Measurements from ENCODE around the gene RNF34.
"Not testable (repeated sequence)": the region's sequence is repeated elsewhere in the genome, so short reads cannot be mapped to it uniquely, and the experiment has no call there.

The RNF34 gene, protein sequence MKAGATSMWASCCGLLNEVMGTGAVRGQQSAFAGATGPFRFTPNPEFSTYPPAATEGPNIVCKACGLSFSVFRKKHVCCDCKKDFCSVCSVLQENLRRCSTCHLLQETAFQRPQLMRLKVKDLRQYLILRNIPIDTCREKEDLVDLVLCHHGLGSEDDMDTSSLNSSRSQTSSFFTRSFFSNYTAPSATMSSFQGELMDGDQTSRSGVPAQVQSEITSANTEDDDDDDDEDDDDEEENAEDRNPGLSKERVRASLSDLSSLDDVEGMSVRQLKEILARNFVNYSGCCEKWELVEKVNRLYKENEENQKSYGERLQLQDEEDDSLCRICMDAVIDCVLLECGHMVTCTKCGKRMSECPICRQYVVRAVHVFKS

DNA sequence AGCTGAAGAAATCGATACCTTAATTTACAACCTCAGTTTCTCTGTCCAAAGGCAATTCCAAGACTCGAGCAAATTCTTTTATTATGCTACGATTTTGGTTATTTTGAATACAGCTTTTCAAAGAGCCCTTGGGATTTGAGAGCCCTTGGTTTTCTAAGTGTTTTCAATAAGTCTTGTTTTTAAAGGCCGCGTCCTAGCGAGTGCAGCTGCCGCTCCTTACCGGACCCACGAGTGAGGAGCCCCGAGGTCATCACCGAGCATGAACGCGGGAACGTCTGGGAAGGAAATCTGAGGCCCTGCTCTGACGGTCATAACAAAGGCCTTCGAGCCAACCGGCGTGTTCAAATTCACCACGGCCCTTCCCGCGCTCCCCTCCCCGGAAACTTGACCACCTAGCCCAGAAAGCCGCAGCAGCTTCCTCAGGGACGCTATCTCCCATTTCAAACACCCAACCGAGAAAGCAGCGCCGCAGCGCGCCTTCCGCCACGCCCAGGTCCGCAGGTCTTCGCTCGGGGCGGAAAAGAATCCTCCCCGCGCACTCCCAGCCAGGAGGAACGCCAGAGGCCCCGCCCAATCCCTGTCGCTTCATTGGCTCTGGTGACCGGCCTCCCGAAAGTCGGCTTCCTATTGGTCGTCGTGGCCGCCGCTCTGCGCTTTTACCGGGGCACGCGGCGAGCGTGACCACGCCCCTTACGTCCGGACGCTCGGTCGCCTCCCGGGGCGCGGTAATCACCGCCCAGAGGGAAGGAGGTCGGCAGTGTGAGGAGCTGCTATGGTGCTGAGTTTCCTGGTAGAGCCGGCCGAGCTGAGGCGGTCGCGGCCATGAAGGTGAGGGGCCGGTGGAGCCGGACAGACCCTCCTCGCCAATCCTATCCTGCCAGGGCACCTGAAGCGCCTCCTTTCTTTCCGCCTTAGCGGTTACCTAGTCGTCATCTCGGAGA, at the start of gene RNF34:
TSS of gene RNF34 (plus strand) at position 728 of the 941 bp plus-strand sequence. CDS start at position 823, 95 bp downstream.
- peak; percentile 98 for DNase-seq (ENCODE audit: low read depth in 2 of 2)

DNA sequence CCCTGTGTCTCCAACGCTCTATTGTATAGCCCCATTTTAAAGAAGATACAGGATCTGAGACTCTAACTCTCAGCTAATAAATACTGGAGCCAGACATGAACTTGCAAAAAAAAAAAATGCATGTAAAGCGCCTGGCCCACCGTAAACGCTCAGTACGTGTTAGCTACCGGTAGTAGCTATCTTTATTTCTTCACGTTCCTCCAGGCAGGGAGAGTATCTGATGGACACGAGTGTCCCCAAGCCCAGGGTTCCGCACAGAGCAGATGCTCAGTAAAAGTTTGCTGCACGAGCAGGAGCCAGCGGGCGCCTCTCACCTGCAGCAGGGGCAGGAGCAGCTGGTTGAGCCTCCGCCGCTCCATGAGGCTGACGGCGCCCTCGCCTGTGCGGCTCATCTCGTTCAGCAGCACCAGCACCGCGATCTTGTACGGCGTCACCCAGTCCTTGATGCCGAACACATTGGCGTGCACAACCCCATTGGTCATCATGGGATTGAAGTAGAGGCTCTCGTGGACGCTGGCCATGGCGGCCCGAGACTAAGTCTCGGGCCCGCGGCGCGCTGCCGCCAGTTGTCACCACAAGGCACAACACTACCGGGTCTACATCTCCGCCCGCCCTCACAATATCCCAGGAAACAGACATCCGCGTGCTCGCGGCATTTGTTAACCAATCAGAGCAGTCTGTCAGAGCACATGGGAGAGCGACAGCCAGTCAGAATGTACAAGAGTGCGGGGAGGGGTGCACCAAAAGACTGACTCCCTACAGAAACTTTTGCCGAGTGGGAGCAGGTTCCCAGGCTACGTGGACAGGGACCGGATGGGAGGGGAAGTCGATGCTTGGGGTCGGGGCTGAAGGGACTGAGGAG, 47.9 kb upstream of the RNF34 start, which contains the start of gene ANAPC5:
TSS of gene ANAPC5 (minus strand) at position 592 of the 862 bp plus-strand sequence. CDS start at position 521, 71 bp downstream.
- DNase-seq (ENCODE audit: low read depth in 2 of 2): peak; percentile 84 to 89

DNA sequence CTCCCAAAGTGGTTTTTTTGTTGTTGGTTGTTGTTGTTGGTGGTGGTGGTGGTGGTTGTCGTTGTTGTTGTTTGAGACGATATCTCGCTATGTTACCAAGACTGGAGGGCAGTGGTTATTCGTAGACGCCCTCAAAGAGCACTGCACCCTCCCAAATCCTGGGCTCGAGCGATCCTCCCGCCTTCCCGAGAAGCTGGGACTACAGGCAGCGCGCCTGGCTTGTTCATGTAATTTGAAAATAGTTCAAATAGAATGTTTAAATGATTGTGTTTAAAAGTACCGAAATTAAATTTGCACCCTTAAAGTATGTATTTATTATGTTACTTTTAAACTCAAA, 47.3 kb upstream of the RNF34 start:
- DNase-seq (ENCODE audit: low read depth in 2 of 2): no peak

DNA sequence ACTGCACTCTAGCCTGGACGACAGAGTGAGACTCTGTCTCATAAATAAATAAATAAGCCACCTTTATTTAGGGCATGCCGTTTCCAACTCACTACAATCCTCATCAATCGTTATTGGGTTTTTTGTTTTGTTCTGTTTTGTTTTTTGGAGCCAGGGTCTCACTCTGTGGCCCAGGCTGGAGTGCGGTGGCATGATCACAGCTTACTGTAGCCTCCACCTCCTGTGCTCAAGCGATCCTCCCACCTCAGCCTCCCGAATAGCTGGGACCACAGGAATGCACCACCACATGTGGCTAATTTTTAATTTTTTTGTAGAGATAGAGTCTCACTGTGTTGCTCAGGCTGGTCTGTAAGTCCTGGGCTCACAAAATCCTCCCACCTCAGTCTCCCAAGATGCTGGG, 44.1 kb upstream of the RNF34 start:
- DNase-seq (ENCODE audit: low read depth in 2 of 2): no peak

DNA sequence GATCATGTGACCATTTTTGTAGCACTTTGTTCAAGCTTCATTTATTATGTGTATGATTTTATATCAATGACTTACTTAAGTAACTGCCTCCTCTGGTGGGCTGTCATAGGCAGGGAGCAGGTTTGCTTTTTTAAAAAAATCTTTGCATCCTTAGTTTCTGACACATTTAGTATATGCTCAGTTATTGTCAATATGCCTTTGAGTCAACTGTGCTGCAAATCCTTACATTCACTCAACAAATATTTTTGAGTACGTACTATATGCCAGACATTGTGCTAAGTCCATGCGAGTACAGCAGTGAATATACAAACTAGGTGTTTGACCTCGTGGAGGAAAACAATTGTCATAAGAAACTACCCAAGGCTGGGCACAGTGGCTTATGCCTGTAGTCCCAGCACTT, 43.3 kb upstream of the RNF34 start:
- DNase-seq (ENCODE audit: low read depth in 2 of 2): no peak

DNA sequence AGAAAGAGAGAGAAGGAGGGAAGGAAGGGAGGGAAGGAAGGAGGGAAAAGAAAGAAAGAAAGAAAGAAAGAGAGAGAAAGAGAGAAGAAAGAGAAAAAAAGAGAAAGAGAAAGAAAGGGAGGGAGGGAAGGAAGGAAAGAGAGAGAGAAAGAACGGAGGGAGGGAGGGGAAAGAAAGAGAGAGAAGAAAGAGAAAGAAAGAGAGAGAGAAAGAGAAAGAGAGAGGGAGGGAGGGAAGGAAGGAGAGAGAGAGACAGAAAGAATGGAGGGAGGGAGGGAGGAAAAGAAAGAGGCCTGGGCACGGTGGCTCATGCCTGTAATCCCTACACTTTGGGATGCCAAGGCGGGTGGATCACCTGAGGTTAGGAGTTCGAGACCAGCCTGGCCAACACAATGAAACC, 42.6 kb upstream of the RNF34 start:
- no peak for DNase-seq (ENCODE audit: low read depth in 2 of 2)

DNA sequence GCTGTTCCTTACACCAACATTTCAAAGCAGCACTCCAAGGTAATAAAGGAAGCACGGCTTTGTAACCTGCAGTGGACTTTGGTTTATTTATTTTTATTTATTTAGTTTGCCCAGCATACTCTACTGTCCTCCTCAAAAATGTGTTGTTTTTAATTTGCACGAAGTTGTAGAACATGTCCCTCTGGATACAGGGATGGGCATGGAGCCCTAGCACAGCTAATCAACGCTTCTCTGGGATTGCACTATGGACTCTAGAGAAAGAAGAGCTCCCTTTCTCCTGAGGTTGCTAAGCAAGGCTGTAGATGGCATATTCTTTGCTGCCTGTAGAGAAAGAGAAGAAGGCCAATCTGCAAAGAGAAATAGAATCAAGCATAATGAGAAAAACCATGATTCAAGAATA, 41.8 kb upstream of the RNF34 start:
- DNase-seq (ENCODE audit: low read depth in 2 of 2): no peak

DNA sequence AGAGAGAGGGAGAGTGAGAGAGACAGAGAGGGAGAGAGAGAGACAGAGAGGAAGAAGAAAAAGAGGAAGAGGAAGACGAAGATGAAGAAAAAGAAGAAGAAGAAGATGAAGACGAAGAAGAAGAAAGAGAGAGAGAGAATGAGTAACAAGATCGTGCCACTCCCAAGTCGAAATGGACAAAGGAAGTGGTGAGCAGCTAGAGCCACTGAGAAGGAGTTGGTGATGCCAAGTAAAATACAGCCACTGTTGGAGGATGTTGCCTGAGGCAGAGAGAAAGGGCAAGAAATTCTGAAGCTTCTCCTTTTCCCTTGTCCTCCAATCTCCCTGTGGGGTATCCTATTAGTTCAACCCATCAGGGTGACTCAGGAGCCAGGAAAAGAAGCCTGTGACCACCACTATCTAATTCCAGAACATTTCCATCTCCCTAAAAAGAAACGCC, 35.2 kb upstream of the RNF34 start:
- no peak for DNase-seq (ENCODE audit: low read depth in 2 of 2)

DNA sequence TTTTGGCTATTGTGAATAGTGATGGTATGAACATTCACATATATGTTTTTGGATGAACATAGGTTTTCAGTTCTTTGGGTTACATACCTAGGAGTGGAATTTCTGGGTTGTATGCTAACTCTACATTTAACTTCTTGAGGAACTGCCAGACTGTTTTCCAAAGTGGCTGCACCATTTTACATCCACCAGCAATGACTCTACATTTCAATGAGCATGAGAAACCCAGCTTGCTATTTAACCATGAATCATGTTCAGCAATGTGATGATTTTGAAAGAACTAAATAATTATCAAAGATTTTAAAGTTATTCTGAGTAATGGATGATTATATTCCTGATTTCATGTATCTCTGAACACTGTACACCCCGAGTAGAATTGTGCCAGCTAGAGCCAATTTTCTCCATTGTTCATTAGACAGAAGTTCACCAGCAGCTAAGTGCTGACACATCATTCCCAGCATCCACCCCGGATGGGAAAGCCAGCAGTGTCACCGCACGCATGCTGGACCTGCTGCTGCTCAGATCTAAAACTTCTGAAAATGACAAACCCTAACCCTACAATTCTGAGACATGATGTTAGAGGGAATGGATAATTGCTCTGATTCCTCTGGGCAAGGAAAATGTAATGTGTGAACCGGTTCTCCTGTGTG, 34.4 kb upstream of the RNF34 start:
- DNase-seq (ENCODE audit: low read depth in 2 of 2): no peak

DNA sequence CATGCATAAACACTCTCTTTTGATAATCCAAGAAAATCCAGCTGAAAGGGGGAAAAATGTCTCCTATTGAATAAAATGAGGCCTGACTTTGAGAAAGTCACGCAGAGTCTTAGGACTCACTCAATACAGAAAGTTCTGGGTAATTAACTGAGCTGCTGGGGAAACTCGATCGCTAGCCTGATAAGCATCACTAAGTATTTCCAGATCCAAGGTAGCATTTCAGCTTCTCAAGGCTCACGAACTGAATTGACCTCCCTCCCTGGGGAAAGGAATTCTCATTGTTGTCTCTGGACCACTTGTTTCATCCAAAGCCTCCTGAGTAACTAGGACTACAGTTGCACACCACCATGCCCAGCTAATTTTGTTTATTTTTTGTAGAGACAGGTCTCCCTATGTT, 33.9 kb upstream of the RNF34 start:
- no peak for DNase-seq (ENCODE audit: low read depth in 2 of 2)

DNA sequence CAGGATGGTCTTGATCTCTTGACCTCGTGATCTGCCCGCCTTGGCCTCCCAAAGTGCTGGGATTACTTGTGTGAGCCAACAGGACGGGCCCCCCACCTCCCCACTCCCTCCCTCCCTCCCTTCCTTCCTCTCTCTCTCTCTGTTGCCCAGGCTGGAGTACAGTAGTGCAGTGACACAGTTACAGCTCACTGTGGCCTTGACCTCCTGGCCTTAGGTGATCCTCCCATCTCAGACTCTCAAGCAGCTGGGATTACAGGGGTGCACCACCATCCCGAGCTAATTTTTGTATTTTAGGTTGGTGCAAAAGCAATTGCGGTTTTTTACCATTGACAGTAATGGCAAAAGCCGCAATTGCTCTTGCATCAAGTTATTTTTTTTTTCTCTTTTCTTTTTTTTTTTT, 28.5 kb upstream of the RNF34 start:
- DNase-seq (ENCODE audit: low read depth in 2 of 2): no peak

DNA sequence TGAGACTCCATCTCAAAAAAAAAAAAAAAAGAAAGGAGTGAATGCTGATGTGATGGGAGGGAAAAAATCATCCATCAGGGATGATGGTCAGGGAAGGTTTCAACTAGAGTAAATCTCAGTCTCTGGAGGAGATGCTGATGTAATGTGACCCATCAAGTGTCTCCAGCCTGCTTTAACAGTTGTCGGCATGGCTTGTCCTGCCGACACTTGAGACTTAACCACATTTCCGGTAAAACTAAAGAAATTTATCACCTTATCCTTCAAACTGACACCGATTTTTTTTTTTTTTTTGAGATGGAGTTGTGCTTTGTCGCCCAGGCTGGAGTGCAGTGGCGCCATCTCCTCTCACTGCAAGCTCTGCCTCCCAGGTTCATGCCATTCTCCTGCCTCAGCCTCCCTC, 26.2 kb upstream of the RNF34 start:
- no peak for DNase-seq (ENCODE audit: low read depth in 2 of 2)

DNA sequence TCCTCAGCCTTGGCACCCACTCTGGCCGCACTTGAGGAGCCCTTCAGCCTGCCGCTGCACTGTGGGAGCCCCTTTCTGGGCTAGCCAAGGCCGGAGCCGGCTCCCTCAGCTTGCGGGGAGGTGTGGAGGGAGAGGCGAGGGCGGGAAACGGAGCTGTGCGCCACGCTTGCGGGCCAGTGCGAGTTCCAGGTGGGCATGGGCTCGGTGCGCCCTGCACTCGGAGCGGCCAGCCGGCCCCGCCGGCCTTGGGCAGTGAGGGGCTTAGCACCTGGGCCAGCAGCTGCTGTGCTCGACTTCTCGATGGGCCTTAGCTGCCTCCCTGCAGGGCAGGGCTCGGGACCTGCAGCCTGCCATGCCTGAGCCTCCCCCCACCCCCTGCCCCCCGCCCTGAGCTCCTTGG, 25.6 kb upstream of the RNF34 start:
- not testable (repeated sequence) for DNase-seq (ENCODE audit: low read depth in 2 of 2)

DNA sequence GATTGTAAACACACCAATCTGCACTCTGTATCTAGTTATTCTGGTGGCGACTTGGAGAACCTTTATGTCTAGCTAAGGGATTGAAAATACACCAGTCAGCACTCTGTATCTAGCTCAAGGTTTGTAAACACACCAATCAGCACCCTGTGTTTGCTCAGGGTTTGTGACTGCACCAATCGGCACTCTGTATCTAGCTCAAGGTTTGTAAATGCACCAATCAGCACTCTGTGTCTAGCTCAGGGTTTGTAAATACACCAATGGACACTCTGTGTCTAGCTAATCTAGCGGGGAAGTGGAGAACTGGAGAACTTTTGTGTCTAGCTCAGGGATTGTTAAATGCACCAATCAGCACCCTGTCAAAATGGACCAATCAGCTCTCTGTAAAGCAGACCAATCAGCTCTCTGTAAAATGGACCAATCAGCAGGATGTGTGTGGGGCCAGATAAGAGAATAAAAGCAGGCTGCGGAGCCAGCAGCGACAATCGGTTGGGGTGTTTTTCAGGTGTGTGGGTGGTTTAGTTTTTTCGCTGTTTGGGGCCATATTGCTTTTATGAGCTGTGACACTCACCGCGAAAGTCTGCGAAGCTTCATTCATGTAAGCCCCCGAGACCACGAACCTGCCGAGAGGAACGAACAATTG, 24.9 kb upstream of the RNF34 start:
- DNase-seq (ENCODE audit: low read depth in 2 of 2): not testable (repeated sequence)

DNA sequence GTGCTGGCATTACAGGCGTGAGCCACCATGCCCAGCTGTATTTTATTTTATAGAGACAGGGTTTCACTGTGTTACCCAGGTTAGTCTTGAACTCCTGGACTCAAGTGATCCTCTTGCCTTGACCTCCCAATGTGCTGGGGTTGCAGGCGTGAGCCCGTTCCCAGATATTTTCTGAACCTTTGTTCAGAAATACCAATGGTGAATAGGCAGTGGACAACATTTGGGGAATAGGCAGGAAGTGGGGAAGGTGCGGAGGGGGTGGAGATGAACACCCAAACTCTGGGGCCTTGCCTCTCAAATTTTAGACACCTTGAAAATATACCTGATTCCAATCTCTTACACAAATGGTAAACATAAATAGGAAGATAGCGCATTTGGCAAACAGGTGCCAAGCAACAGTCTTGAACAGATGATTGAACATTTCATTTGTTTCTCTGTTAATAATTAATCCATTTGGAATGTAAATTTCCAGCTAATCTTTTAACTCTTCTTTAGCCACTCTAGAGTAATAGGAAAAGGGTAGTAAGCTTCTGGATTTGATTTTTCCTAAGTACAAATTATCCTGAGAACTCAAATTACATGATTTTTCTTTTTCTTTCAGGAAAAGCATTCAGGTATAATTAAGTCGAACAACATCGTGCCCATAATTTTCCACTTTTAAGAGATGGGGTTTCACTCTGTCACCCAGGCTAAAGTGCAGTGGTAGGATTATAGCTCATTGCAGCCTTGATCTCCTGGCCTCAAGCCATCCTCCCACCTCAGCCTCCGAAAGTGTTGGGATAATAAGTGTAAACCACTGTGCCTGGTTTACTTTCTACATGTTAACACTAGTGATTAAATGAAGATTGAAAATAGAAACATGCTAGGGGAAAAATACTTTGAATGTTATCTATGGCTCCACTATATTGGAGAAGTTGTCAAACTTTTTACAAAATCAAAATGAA, 22.9 kb upstream of the RNF34 start:
- no peak for DNase-seq (ENCODE audit: low read depth in 2 of 2)

DNA sequence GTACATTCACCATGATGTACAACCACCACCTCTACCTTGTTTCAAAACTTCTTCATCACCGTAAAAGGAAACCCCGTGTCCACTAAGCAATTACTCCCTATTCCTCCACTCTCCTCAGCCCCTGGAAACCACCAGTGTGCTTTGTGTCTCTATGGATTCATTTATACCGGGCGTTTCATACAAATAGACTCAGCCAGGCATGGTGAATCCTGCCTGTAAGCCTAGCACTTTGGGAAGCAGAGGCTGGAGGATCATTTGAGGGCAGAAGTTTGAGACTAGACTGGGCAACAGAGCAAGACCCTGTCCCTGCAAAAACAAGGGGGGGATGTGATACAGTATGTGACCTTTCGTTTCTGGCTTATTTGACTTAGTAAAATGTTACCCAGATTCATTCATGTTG, 21.2 kb upstream of the RNF34 start:
- no peak for DNase-seq (ENCODE audit: low read depth in 2 of 2)

DNA sequence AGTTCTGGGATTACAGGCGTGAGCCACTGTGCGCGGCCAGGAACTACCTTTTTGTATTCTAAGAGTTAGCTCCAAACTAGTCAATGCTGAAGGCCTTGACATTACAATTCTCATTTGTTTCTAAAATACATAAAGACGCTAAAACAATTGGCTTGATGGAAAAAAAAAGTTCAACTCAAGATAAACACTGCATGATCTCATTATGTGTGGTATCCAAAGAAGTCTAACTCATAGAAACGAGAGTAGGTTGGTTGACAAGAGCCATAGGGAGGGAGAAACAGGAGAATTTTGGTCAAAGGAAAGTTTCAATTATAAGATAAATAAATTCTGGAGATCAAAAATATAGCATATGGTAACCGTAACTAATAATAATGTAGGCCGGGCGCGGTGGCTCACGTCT, 20.0 kb upstream of the RNF34 start:
- no peak for DNase-seq (ENCODE audit: low read depth in 2 of 2)

DNA sequence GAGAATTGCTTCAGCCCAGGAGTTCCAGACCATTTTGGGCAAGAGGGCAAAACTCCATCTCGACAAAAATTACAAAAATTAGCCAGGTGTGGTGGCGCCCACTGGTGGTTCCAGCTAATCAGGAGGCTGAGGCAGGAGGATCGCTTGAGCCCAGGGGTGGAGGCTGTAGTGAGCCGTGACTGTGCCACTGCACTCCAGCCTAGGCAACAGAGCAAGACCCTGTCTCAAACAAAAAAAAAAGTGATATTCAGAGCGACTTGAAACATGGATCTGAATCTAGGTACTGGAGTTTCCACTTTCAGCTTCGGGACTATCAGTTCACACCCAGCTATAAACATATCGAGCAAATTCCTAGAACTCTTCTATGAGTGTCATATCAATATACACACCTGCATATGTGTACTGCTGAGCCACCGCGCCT, 16.3 kb upstream of the RNF34 start:
- DNase-seq (ENCODE audit: low read depth in 2 of 2): no peak

DNA sequence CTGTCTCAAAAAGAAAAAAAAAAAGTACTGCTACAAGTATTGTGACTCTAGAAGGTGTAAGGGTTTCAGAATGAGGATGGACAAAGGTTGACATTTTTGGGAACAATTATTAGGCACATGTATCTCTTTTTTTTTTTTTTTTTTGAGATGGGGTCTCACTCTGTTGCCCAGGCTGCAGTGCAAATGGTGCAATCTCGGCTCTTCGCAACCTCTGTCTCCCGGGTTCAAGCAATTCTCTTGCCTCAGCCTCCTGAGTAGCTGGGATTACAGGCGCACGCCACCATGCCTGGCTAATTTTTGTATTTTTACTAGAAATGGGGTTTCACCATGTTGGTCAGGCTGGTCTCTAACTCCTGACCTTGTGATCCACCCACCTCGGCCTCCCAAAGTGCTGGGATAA, 15.0 kb upstream of the RNF34 start:
- not testable (repeated sequence) for DNase-seq (ENCODE audit: low read depth in 2 of 2)

Data from stimulated activated CD8-positive, alpha-beta memory T cell treated with anti-CD3 and anti-CD28 coated beads, Interleukin-15, amount 100 ng/mL, for 48 hours (primary cell).